HepG2 (cell line): ENCODE results near the gene PALS1. TPM values are rescaled to one million over a fixed set of nuclear protein-coding genes. Genes with fewer than 3 reads are reported as not detected.

Experiments
- ATF7 ChIP-seq, 2 experiments: fragments of 450-650 bp in 1 of 2; sonication (generic) in 1 of 2; formaldehyde crosslinking in 1 of 2; IDR thresholded peaks; 2 replicates each; pipeline versions ENCODE4 v1.4.0 to v1.6.1; 2016 to 2020; ENCODE audit warnings: antibody characterized with exemption in 1 of 2, mild to moderate bottlenecking in 1 of 2, missing genetic modification reagents in 1 of 2
- DPF2 ChIP-seq: sonication (generic); formaldehyde crosslinking; IDR thresholded peaks from 2 replicates; pipeline ENCODE4 v1.4.0; 2020; ENCODE audit warnings: mild to moderate bottlenecking, low read depth, missing genetic modification reagents, borderline replicate concordance
- FOSL2 ChIP-seq: sonication (generic); formaldehyde crosslinking; IDR thresholded peaks from 2 replicates; pipeline ENCODE4 v1.4.0; 2020; ENCODE audit warnings: missing genetic modification reagents
- GATAD1 ChIP-seq: IDR thresholded peaks from 2 replicates; pipeline ENCODE4 v1.6.1; 2016; ENCODE audit warnings: missing genetic modification reagents, missing compliant biosample characterization
- GTF3A ChIP-seq: sonication (generic); formaldehyde crosslinking; conservative IDR thresholded peaks from 2 replicates; pipeline ENCODE4 v1.4.0; 2020; ENCODE audit warnings: mild to moderate bottlenecking, missing genetic modification reagents
- MAFK ChIP-seq, 2 experiments: IDR thresholded peaks in 1 of 2; conservative IDR thresholded peaks in 1 of 2; 2 replicates each; pipeline ENCODE4 v1.6.1; 2011; ENCODE audit warnings: improper control_type of control experiment in 2 of 2, low read length in 2 of 2
- MED1 ChIP-seq: sonication (generic); formaldehyde crosslinking; IDR thresholded peaks from 2 replicates; pipeline ENCODE4 v1.4.0; 2020; ENCODE audit warnings: missing genetic modification reagents
- MXD4 ChIP-seq: IDR thresholded peaks from 2 replicates; pipeline ENCODE4 v1.6.1; 2016; ENCODE audit warnings: mild to moderate bottlenecking, missing biosample characterization, missing genetic modification reagents
- SKI ChIP-seq: fragments of 450-650 bp; IDR thresholded peaks from one replicate; pipeline ENCODE4 v1.6.1; 2018; ENCODE audit warnings: mild to moderate bottlenecking; ENCODE audit not compliant: partially characterized antibody
- ZNF577 ChIP-seq: sonication (generic); formaldehyde crosslinking; IDR thresholded peaks from 2 replicates; pipeline ENCODE4 v1.4.0; 2020; ENCODE audit warnings: mild to moderate bottlenecking, low read depth, missing genetic modification reagents, borderline replicate concordance
- ZNF619 ChIP-seq: sonication (generic); formaldehyde crosslinking; IDR thresholded peaks from 2 replicates; pipeline ENCODE4 v1.4.0; 2020; ENCODE audit warnings: mild to moderate bottlenecking, missing genetic modification reagents
- ZNF883 ChIP-seq: sonication (generic); formaldehyde crosslinking; IDR thresholded peaks from 2 replicates; pipeline ENCODE4 v1.5.1; 2020; ENCODE audit warnings: mild to moderate bottlenecking, missing genetic modification reagents; ENCODE audit errors: not compliant biosample characterization
- polyA plus RNA-seq, 8 experiments: library from polyadenylated mRNA; depleted of rRNA in 3 of 8; stranded (reverse) in 7 of 8; unstranded in 1 of 8; fragments of >200 nt; fragmentation: Illumina TruSeq in 4 of 8; extraction: Trizol in 4 of 8; gene quantifications; 2 replicates each; pipeline versions ENCODE4 v1.2.1 to v1.2.3, GENCODE V29; 2011 to 2016; ENCODE audit warnings: low read depth in 4 of 8, missing spikeins in 1 of 8, mixed read lengths in 1 of 8; ENCODE audit not compliant: insufficient read depth in 1 of 8
- total RNA-seq, 5 experiments: library from RNA; depleted of rRNA; stranded (reverse); fragments of >200 nt; fragmentation: Illumina TruSeq; extraction: Trizol; gene quantifications; 2 replicates each; pipeline ENCODE4 v1.2.3, GENCODE V29; 2016; ENCODE audit warnings: low read depth in 1 of 5
- TF ChIP-seq, protein P1 (sequence below): sonication (generic); formaldehyde crosslinking; IDR thresholded peaks from 2 replicates; pipeline ENCODE4 v1.4.0; 2020; ENCODE audit warnings: low read depth, missing genetic modification reagents
- TF ChIP-seq, protein P2 (sequence below): sonication (generic); formaldehyde crosslinking; IDR thresholded peaks from 2 replicates; pipeline ENCODE4 v1.4.0; 2020; ENCODE audit warnings: mild to moderate bottlenecking, missing genetic modification reagents
- TF ChIP-seq, protein P3 (sequence below): sonication (generic); formaldehyde crosslinking; IDR thresholded peaks from 2 replicates; pipeline ENCODE4 v1.4.0; 2020; ENCODE audit warnings: low read depth, mild to moderate bottlenecking, missing genetic modification reagents
- TF ChIP-seq, protein P4 (sequence below): sonication (generic); formaldehyde crosslinking; IDR thresholded peaks from 2 replicates; pipeline ENCODE4 v1.9.0; 2022; ENCODE audit warnings: missing genetic modification reagents, mild to moderate bottlenecking, borderline replicate concordance
- TF ChIP-seq, protein P5 (sequence below): IDR thresholded peaks from 2 replicates; pipeline ENCODE4 v1.6.1; 2016; ENCODE audit warnings: missing compliant biosample characterization, missing genetic modification reagents, borderline replicate concordance

PALS1 gene
- total and polyA plus RNA-seq, 2 of the 13 experiments (the other 11 are each of a cell fraction or from before 2014, with no cell fraction given), result 8.8 to 20.0 TPM

DNA sequence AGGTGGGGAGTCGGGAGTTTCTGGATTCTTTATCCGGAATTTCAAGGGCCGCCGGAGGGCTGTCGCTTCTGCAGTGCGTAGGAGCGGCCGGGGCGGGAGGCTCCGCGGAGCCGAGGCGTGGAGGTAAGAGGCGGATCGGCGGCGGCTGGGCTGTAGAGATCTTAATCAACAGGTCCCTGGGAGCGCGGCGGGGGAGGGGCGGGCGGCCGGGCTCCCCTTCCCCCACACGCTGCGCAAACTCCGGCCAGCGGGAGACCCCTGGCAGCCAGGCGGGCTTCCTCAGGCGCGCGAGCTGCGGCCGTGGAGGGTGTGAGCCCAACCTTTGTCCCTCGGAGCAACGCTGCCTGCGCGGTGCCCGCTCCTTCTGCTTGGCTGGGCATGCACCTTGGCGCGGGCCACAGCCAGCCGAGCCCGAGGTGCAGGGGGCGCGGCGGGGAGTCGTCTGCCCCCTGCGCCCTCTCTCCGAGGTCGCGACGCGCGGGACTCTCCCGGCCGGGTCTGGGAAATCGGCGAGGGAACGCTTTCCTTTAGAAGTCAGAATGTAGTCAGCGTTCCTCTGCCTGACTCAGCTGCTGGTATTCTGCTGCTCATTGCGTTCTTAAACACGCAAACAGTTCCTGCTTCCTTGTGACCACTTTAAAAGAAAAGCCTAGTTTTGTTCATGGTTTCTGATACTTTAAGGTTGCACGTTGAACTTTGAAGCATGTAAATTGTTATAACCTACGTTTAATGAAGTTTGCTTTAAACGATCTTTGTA, at the start of gene PALS1 (continued):
- TF ChIP-seq, protein P1, sequence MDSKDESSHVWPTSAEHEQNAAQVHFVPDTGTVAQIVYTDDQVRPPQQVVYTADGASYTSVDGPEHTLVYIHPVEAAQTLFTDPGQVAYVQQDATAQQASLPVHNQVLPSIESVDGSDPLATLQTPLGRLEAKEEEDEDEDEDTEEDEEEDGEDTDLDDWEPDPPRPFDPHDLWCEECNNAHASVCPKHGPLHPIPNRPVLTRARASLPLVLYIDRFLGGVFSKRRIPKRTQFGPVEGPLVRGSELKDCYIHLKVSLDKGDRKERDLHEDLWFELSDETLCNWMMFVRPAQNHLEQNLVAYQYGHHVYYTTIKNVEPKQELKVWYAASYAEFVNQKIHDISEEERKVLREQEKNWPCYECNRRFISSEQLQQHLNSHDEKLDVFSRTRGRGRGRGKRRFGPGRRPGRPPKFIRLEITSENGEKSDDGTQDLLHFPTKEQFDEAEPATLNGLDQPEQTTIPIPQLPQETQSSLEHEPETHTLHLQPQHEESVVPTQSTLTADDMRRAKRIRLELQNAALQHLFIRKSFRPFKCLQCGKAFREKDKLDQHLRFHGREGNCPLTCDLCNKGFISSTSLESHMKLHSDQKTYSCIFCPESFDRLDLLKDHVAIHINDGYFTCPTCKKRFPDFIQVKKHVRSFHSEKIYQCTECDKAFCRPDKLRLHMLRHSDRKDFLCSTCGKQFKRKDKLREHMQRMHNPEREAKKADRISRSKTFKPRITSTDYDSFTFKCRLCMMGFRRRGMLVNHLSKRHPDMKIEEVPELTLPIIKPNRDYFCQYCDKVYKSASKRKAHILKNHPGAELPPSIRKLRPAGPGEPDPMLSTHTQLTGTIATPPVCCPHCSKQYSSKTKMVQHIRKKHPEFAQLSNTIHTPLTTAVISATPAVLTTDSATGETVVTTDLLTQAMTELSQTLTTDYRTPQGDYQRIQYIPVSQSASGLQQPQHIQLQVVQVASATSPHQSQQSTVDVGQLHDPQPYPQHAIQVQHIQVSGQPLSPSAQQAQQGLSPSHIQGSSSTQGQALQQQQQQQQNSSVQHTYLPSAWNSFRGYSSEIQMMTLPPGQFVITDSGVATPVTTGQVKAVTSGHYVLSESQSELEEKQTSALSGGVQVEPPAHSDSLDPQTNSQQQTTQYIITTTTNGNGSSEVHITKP (CRISPR knock-in tag), result no peak
- TF ChIP-seq, protein P2, sequence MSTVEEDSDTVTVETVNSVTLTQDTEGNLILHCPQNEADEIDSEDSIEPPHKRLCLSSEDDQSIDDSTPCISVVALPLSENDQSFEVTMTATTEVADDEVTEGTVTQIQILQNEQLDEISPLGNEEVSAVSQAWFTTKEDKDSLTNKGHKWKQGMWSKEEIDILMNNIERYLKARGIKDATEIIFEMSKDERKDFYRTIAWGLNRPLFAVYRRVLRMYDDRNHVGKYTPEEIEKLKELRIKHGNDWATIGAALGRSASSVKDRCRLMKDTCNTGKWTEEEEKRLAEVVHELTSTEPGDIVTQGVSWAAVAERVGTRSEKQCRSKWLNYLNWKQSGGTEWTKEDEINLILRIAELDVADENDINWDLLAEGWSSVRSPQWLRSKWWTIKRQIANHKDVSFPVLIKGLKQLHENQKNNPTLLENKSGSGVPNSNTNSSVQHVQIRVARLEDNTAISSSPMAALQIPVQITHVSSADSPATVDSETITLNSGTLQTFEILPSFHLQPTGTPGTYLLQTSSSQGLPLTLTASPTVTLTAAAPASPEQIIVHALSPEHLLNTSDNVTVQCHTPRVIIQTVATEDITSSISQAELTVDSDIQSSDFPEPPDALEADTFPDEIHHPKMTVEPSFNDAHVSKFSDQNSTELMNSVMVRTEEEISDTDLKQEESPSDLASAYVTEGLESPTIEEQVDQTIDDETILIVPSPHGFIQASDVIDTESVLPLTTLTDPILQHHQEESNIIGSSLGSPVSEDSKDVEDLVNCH (CRISPR knock-in tag), result no peak
- peak; percentile 49 for TF ChIP-seq FOSL2
- TF ChIP-seq MXD4 (CRISPR knock-in tag), result peak; percentile 59; the same call in 1 of the 2 replicates
- peak in 1 of 2 experiments; percentile 30; a peak in 1 of 4 replicates for TF ChIP-seq MAFK (conservative IDR thresholded peaks at IDR 0.05 in 1 of 2, IDR thresholded peaks at IDR 0.05 in 1 of 2; ENCODE audit: low read length in 2 of 2)
- TF ChIP-seq, protein P3, sequence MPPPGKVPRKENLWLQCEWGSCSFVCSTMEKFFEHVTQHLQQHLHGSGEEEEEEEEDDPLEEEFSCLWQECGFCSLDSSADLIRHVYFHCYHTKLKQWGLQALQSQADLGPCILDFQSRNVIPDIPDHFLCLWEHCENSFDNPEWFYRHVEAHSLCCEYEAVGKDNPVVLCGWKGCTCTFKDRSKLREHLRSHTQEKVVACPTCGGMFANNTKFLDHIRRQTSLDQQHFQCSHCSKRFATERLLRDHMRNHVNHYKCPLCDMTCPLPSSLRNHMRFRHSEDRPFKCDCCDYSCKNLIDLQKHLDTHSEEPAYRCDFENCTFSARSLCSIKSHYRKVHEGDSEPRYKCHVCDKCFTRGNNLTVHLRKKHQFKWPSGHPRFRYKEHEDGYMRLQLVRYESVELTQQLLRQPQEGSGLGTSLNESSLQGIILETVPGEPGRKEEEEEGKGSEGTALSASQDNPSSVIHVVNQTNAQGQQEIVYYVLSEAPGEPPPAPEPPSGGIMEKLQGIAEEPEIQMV (CRISPR knock-in tag), result peak; percentile 78
- peak; percentile 51; the same call in 1 of the 2 replicates for TF ChIP-seq MED1 (CRISPR knock-in tag)
- 0 out of 2 replicates have a peak, but pooled peaks have one; percentile 39 for TF ChIP-seq GTF3A (CRISPR knock-in tag)
- TF ChIP-seq ZNF577, result no peak
- peak; percentile 15; the same call in 1 of the 2 replicates for TF ChIP-seq GATAD1
- peak; percentile 52 for TF ChIP-seq ZNF883
- TF ChIP-seq, protein P4, sequence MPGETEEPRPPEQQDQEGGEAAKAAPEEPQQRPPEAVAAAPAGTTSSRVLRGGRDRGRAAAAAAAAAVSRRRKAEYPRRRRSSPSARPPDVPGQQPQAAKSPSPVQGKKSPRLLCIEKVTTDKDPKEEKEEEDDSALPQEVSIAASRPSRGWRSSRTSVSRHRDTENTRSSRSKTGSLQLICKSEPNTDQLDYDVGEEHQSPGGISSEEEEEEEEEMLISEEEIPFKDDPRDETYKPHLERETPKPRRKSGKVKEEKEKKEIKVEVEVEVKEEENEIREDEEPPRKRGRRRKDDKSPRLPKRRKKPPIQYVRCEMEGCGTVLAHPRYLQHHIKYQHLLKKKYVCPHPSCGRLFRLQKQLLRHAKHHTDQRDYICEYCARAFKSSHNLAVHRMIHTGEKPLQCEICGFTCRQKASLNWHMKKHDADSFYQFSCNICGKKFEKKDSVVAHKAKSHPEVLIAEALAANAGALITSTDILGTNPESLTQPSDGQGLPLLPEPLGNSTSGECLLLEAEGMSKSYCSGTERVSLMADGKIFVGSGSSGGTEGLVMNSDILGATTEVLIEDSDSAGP (CRISPR knock-in tag), result peak; percentile 80
- 0 out of 2 replicates have a peak, but pooled peaks have one; percentile 39 for TF ChIP-seq ZNF619 (CRISPR knock-in tag)
- TF ChIP-seq, protein P5, sequence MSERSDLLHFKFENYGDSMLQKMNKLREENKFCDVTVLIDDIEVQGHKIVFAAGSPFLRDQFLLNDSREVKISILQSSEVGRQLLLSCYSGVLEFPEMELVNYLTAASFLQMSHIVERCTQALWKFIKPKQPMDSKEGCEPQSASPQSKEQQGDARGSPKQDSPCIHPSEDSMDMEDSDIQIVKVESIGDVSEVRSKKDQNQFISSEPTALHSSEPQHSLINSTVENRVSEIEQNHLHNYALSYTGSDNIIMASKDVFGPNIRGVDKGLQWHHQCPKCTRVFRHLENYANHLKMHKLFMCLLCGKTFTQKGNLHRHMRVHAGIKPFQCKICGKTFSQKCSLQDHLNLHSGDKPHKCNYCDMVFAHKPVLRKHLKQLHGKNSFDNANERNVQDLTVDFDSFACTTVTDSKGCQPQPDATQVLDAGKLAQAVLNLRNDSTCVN (CRISPR knock-in tag), result peak; percentile 91; the same call in 1 of the 2 replicates
- TF ChIP-seq ATF7 (IDR thresholded peaks at IDR 0.05), result no peak
- TF ChIP-seq ATF7 (CRISPR knock-in tag; IDR thresholded peaks at IDR 0.05), result 0 out of 2 replicates have a peak, but pooled peaks have one; percentile 37
- TF ChIP-seq DPF2 (CRISPR knock-in tag), result no peak
- peak; percentile 59 for TF ChIP-seq SKI
